DND-41 (cell line): ENCODE results near the gene MYOM1.

Experiments
- EZH2 ChIP-seq: IDR thresholded peaks from 3 replicates; pipeline ENCODE4 v1.6.1; 2012; ENCODE audit warnings: borderline replicate concordance, low read depth, mild to moderate bottlenecking, moderate library complexity, low read length, inconsistent platforms; ENCODE audit not compliant: severe bottlenecking
- TF ChIP-seq, protein P1 (sequence below): IDR thresholded peaks from 2 replicates; pipeline ENCODE4 v1.5.1; 2012; ENCODE audit warnings: borderline replicate concordance, low read length, moderate library complexity, mild to moderate bottlenecking; ENCODE audit not compliant: poor library complexity, severe bottlenecking; ENCODE audit errors: extremely low read depth

GRCh38 chr18:3086871-3087270 lies 132.9 kb downstream of the MYOM1 start:
- TF ChIP-seq, protein P1, sequence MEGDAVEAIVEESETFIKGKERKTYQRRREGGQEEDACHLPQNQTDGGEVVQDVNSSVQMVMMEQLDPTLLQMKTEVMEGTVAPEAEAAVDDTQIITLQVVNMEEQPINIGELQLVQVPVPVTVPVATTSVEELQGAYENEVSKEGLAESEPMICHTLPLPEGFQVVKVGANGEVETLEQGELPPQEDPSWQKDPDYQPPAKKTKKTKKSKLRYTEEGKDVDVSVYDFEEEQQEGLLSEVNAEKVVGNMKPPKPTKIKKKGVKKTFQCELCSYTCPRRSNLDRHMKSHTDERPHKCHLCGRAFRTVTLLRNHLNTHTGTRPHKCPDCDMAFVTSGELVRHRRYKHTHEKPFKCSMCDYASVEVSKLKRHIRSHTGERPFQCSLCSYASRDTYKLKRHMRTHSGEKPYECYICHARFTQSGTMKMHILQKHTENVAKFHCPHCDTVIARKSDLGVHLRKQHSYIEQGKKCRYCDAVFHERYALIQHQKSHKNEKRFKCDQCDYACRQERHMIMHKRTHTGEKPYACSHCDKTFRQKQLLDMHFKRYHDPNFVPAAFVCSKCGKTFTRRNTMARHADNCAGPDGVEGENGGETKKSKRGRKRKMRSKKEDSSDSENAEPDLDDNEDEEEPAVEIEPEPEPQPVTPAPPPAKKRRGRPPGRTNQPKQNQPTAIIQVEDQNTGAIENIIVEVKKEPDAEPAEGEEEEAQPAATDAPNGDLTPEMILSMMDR, result no peak
- no peak for TF ChIP-seq EZH2
